HEK293 (cell line): ENCODE data around the gene DENND6B.
A peak's percentile ranks its signal among the peaks of the same experiment; 100 is the strongest.

Experiments used
- CTCF ChIA-PET: fragments of 350-600 bp; formaldehyde crosslinking; extraction: SDS; loops from one replicate; lab custom pipeline; 2021; ENCODE audit warnings: antibody characterized with exemption; lab: Yijun Ruan, JAX
- POLR2A ChIA-PET: fragments of 300-600 bp; formaldehyde crosslinking; extraction: SDS; loops from one replicate; lab custom pipeline; 2020; ENCODE audit warnings: antibody characterized with exemption, inconsistent platforms; lab: Yijun Ruan, JAX
- H3K27ac ChIP-seq: fragments of 200-500 bp; sonication (Bioruptor generic); 2 replicates; pipeline ENCODE4 v1.5.1; 2014; ENCODE audit warnings: low read depth, low read length, control low read depth, inconsistent platforms; ENCODE audit errors: extremely low read depth
- H3K36me3 ChIP-seq, 2 experiments: fragments of 200-500 bp in 1 of 2; sonication (Bioruptor generic) in 1 of 2; 1 replicate in 1 of 2; 2 replicates in 1 of 2; pipeline ENCODE4 v1.5.1; 2014 to 2017; ENCODE audit warnings: inconsistent platforms in 2 of 2, low read length in 2 of 2; ENCODE audit not compliant: control insufficient read depth in 2 of 2, insufficient read depth in 1 of 2
- H3K4me1 ChIP-seq: fragments of 200-500 bp; sonication (Bioruptor generic); 2 replicates; pipeline ENCODE4 v1.5.1; 2014; ENCODE audit warnings: mild to moderate bottlenecking, low read length, inconsistent platforms; ENCODE audit not compliant: control insufficient read depth, insufficient read depth
- H3K4me3 ChIP-seq: 2 replicates; pipeline ENCODE4 v1.5.1; 2011; ENCODE audit warnings: low read depth, mild to moderate bottlenecking, control low read depth, low read length, moderate library complexity
- H3K9me3 ChIP-seq: fragments of 200-500 bp; sonication (Bioruptor generic); 2 replicates; pipeline ENCODE4 v1.5.1; 2014; ENCODE audit warnings: low read depth, low read length, inconsistent platforms; ENCODE audit not compliant: control insufficient read depth, insufficient read depth
- BCL11A ChIP-seq: fragments of 450-650 bp; formaldehyde crosslinking; IDR thresholded peaks from 2 replicates; pipeline ENCODE4 v1.5.1; 2016; ENCODE audit warnings: low read depth, missing biosample characterization, missing genetic modification characterization
- EGR2 ChIP-seq: fragments of 450-650 bp; formaldehyde crosslinking; IDR thresholded peaks from 2 replicates; pipeline ENCODE4 v1.5.1; 2016; ENCODE audit warnings: low read depth, missing biosample characterization, missing genetic modification characterization
- GLIS2 ChIP-seq: fragments of 450-650 bp; formaldehyde crosslinking; IDR thresholded peaks from 2 replicates; pipeline ENCODE4 v1.5.1; 2016; ENCODE audit warnings: missing biosample characterization, missing genetic modification characterization
- HIC1 ChIP-seq: fragments of 450-650 bp; formaldehyde crosslinking; IDR thresholded peaks from 2 replicates; pipeline ENCODE4 v1.5.1; 2016; ENCODE audit warnings: missing biosample characterization, missing genetic modification characterization
- KLF1 ChIP-seq: fragments of 450-650 bp; formaldehyde crosslinking; IDR thresholded peaks from 2 replicates; pipeline ENCODE4 v1.5.1; 2016; ENCODE audit warnings: missing biosample characterization, missing genetic modification characterization
- KLF8 ChIP-seq: fragments of 450-650 bp; formaldehyde crosslinking; IDR thresholded peaks from 2 replicates; pipeline ENCODE4 v1.5.1; 2016; ENCODE audit warnings: missing biosample characterization, missing genetic modification characterization
- ZFHX2 ChIP-seq: fragments of 450-650 bp; formaldehyde crosslinking; conservative IDR thresholded peaks from 2 replicates; pipeline ENCODE4 v1.5.1; 2016; ENCODE audit warnings: missing biosample characterization, missing genetic modification characterization
- ZFP37 ChIP-seq: fragments of 450-650 bp; formaldehyde crosslinking; IDR thresholded peaks from 2 replicates; pipeline ENCODE4 v1.5.1; 2016; ENCODE audit warnings: missing biosample characterization, missing genetic modification characterization
- ZNF184 ChIP-seq: fragments of 450-650 bp; IDR thresholded peaks from 2 replicates; pipeline ENCODE4 v1.5.1; 2018; ENCODE audit warnings: missing biosample characterization, mild to moderate bottlenecking, missing genetic modification characterization
- ZNF280C ChIP-seq: fragments of 450-650 bp; formaldehyde crosslinking; IDR thresholded peaks from 2 replicates; pipeline ENCODE4 v1.5.1; 2016; ENCODE audit warnings: missing biosample characterization, missing genetic modification characterization
- ZNF394 ChIP-seq: fragments of 450-650 bp; formaldehyde crosslinking; IDR thresholded peaks from 2 replicates; pipeline ENCODE4 v1.5.1; 2016; ENCODE audit warnings: missing biosample characterization, missing genetic modification characterization, mild to moderate bottlenecking, moderate library complexity, borderline replicate concordance
- ZNF626 ChIP-seq: fragments of 450-650 bp; sonication (Bioruptor Pico); formaldehyde crosslinking; IDR thresholded peaks from 2 replicates; pipeline ENCODE4 v1.5.1; 2018; ENCODE audit warnings: missing biosample characterization, missing genetic modification characterization, inconsistent platforms
- ZNF785 ChIP-seq: fragments of 450-650 bp; formaldehyde crosslinking; IDR thresholded peaks from 2 replicates; pipeline ENCODE4 v1.5.1; 2016; ENCODE audit warnings: missing biosample characterization, missing genetic modification characterization
- ZSCAN16 ChIP-seq: fragments of 450-650 bp; formaldehyde crosslinking; IDR thresholded peaks from 2 replicates; pipeline ENCODE4 v1.5.1; 2016; ENCODE audit warnings: missing biosample characterization, missing genetic modification characterization
- TF ChIP-seq, protein P1 (sequence below): fragments of 450-650 bp; formaldehyde crosslinking; IDR thresholded peaks from 2 replicates; pipeline ENCODE4 v1.5.1; 2017; ENCODE audit warnings: missing biosample characterization, missing genetic modification characterization

Gene DENND6B

GRCh38 chr22:50275181-50276055 is 51.4 kb downstream of the DENND6B start:
- no peaks in the 10 kb centered on the region for H3K9me3 ChIP-seq
- POLR2A ChIA-PET = interaction anchor here (1.8 to 2.0 kb wide), 2 partner anchors 54 to 66 kb away, joined by 4 to 5 read pairs; no protein-coding TSS in a partner anchor
- TF ChIP-seq EGR2 (tag by site-specific recombination) = peak; percentile 29; the same call in 1 of the 2 replicates
- TF ChIP-seq KLF1 (tag by site-specific recombination) = peak; percentile 89
- peak; percentile 41; the same call in 1 of the 2 replicates for TF ChIP-seq HIC1 (tag by site-specific recombination)
- peak; percentile 58 for TF ChIP-seq GLIS2 (tag by site-specific recombination)
- no peak for TF ChIP-seq ZNF626 (tag by site-specific recombination)
- TF ChIP-seq, protein P1, sequence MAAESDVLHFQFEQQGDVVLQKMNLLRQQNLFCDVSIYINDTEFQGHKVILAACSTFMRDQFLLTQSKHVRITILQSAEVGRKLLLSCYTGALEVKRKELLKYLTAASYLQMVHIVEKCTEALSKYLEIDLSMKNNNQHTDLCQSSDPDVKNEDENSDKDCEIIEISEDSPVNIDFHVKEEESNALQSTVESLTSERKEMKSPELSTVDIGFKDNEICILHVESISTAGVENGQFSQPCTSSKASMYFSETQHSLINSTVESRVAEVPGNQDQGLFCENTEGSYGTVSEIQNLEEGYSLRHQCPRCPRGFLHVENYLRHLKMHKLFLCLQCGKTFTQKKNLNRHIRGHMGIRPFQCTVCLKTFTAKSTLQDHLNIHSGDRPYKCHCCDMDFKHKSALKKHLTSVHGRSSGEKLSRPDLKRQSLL (tag by site-specific recombination) = no peak
- TF ChIP-seq ZNF394 (tag by site-specific recombination) = no peak
- TF ChIP-seq BCL11A (tag by site-specific recombination) = peak; percentile 59; the same call in 1 of the 2 replicates
- no peak for TF ChIP-seq ZSCAN16 (tag by site-specific recombination)
- TF ChIP-seq KLF8 (tag by site-specific recombination) = peak; percentile 26; the same call in 1 of the 2 replicates
- TF ChIP-seq ZNF785 (tag by site-specific recombination) = no peak
- no peak for TF ChIP-seq ZNF280C
- TF ChIP-seq ZNF184 (tag by site-specific recombination) = no peak
- peak; percentile 57 for TF ChIP-seq ZFHX2 (tag by site-specific recombination)
- TF ChIP-seq, all 188 proteins: peak for 7
- peaks cover 13% of the 10 kb centered on the region for H3K4me1 ChIP-seq
- H3K36me3 ChIP-seq = peaks cover 0 to 61% of the 10 kb centered on the region in 2 experiments; a peak in 2 of 3 replicates
- H3K4me3 ChIP-seq = no peak overlapping the region
- CTCF ChIA-PET = interaction anchor here (0.6 to 6.3 kb wide), 19 partner anchors 12 to 346 kb away, joined by 3 to 42 read pairs (median 4); no protein-coding TSS in a partner anchor
- H3K27ac ChIP-seq = no peak overlapping the region

GRCh38 chr22:50274771-50275170 is 52.0 kb downstream of the DENND6B start:
- Histone ChIP-seq H3K9me3 (no peaks in the 10 kb centered on the region), H3K4me1 (peaks cover 14% of the 10 kb centered on the region), H3K36me3 (peaks cover 0 to 54% of the 10 kb centered on the region in 2 experiments; a peak in 2 of 3 replicates), H3K27ac (no peak overlapping the region), H3K4me3 (no peak overlapping the region)
- ChIA-PET POLR2A (interaction anchor here (1.8 kb wide), 1 partner anchor 67 kb away, joined by 5 read pairs; no protein-coding TSS in a partner anchor), CTCF (interaction anchor here (0.6 to 6.3 kb wide), 10 partner anchors 12 to 347 kb away, joined by 3 to 42 read pairs (median 4); no protein-coding TSS in a partner anchor)
- TF ChIP-seq ZFP37 (no peak), KLF1 (tag by site-specific recombination) (peak; percentile 76)
